Measurements from ENCODE around the gene TBXAS1. TPM values are rescaled to one million over a fixed set of nuclear protein-coding genes. Genes with fewer than 3 reads are reported as not detected.

The TBXAS1 gene
- total RNA-seq, 2 donors from 2014 or later = 30.1 to 66.6 TPM

DNA sequence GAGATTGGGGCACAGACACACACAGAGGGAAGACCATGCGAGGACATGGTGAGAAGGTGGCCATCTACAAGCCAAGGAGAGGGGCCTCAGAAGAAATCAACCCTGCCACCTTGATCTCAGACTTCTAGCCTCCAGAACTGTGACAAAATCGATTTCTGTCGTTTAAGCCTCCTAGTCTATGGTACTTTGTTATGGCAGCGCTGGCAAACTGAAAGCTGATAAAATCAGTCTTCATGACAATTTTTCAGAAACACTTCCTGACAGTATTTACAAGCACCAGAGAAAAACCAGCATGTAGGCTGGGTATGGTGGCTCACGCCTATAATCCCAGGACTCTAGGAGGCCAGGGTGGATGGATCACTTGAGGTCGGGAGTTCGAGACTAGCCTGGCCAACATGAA is 229.5 kb downstream of the TBXAS1 start:
- H3K4me1 ChIP-seq (ENCODE audit: control insufficient read depth in 1 of 2, low read depth in 2 of 2) = peaks cover 23 to 40% of the 10 kb centered on the region in 2 donors
- H3K4me3 ChIP-seq = no peak overlapping the region
- H3K27me3 ChIP-seq (replicated peaks; ENCODE audit: insufficient read depth) = no peaks in the 10 kb centered on the region
- DNase-seq (ENCODE audit: low spot score) (no peak), ATAC-seq (ENCODE audit: insufficient number of reproducible peaks, low FRiP score, low read depth) (no peak)
- no peaks in the 10 kb centered on the region for H3K9me3 ChIP-seq
- TF ChIP-seq, protein P1, sequence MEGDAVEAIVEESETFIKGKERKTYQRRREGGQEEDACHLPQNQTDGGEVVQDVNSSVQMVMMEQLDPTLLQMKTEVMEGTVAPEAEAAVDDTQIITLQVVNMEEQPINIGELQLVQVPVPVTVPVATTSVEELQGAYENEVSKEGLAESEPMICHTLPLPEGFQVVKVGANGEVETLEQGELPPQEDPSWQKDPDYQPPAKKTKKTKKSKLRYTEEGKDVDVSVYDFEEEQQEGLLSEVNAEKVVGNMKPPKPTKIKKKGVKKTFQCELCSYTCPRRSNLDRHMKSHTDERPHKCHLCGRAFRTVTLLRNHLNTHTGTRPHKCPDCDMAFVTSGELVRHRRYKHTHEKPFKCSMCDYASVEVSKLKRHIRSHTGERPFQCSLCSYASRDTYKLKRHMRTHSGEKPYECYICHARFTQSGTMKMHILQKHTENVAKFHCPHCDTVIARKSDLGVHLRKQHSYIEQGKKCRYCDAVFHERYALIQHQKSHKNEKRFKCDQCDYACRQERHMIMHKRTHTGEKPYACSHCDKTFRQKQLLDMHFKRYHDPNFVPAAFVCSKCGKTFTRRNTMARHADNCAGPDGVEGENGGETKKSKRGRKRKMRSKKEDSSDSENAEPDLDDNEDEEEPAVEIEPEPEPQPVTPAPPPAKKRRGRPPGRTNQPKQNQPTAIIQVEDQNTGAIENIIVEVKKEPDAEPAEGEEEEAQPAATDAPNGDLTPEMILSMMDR (IDR thresholded peaks at IDR 0.05) = no peak
- H3K36me3 ChIP-seq = no peaks in the 10 kb centered on the region
- H3K27ac ChIP-seq = peak overlapping the region; percentile 23 to 88

DNA sequence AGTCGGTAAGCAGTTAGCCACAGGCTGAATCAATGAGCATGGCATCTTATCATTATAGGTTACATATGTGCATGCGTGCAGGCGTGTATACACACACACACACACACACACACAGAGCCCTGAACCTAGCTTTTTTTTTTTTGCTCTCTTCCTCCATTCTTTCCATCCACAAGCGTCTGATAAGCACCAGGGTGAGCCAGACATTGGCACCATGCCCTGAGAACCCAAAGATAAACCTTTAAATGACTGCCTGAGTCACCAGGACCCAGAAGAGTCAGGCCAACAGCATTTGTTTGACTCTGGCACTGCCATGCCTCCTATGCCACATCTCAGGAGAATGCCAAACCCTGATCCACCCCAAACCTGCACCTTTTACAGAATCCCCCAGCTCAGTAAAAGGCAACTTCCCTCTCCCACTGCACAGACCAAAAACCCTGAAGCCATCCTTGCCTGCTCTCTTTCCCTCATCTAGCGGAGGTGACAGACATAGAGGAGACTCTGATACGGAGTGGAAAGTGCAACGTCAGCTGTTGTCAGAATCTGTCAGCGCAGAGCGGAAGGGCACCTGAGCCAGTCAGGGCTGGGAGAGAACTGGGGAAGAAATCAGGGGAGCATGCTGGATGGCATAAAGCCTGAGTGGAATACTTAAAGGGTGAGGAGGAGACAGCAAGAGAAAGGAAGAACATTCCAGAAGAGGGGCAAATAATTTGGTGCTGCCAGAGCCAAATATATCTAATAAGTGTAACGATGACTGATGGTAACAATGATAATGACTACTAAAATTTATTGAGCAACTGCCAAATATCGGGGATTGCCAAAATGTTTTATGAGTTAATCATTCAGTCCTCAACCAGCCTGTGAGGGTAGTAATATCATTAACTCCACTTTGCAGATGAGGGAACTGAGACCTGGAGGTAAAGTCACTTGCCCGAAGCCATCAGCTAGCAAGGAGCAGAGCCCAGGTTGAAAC is 230.5 kb downstream of the TBXAS1 start:
- Histone ChIP-seq H3K27ac (peak overlapping the region in 1 of 2 donors; percentile 88), H3K4me3 (peak overlapping the region; percentile 43), H3K4me1 (ENCODE audit: control insufficient read depth in 1 of 2, low read depth in 2 of 2) (peaks cover 23 to 40% of the 10 kb centered on the region in 2 donors), H3K9me3 (no peaks in the 10 kb centered on the region), H3K27me3 (replicated peaks; ENCODE audit: insufficient read depth) (no peaks in the 10 kb centered on the region), H3K36me3 (no peaks in the 10 kb centered on the region)
- ATAC-seq (ENCODE audit: insufficient number of reproducible peaks, low FRiP score, low read depth) (peak; percentile 80), DNase-seq (ENCODE audit: low spot score) (peak; percentile 82)
- TF ChIP-seq, protein P1 (IDR thresholded peaks at IDR 0.05) = no peak

DNA sequence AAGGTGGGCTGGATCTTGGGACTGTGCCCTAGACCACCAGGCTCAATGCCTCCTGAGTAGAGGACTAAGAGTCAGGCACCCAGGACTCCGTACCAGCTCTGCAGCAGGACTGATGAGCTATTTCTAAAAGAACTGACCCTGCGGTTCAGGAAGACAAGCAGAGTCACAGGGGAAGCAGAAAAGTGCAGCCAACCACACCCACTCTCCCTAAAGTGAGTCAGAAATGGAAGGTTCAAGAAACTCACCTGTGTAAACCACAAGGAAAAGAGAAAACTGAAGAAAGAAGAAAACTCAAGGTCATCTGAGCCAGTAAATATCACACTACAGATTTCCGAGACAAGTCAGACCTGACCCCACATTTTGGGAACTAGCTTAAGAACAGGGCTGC is 231.2 kb downstream of the TBXAS1 start:
- Histone ChIP-seq H3K9me3 (no peaks in the 10 kb centered on the region), H3K27ac (peak overlapping the region; percentile 7 to 88), H3K36me3 (no peaks in the 10 kb centered on the region), H3K4me3 (peak overlapping the region; percentile 90), H3K4me1 (ENCODE audit: control insufficient read depth in 1 of 2, low read depth in 2 of 2) (peaks cover 23 to 40% of the 10 kb centered on the region in 2 donors), H3K27me3 (replicated peaks; ENCODE audit: insufficient read depth) (no peaks in the 10 kb centered on the region)
- no peak for ATAC-seq (ENCODE audit: insufficient number of reproducible peaks, low FRiP score, low read depth)
- TF ChIP-seq, protein P1 (IDR thresholded peaks at IDR 0.05) = no peak
- no peak for DNase-seq (ENCODE audit: low spot score)

DNA sequence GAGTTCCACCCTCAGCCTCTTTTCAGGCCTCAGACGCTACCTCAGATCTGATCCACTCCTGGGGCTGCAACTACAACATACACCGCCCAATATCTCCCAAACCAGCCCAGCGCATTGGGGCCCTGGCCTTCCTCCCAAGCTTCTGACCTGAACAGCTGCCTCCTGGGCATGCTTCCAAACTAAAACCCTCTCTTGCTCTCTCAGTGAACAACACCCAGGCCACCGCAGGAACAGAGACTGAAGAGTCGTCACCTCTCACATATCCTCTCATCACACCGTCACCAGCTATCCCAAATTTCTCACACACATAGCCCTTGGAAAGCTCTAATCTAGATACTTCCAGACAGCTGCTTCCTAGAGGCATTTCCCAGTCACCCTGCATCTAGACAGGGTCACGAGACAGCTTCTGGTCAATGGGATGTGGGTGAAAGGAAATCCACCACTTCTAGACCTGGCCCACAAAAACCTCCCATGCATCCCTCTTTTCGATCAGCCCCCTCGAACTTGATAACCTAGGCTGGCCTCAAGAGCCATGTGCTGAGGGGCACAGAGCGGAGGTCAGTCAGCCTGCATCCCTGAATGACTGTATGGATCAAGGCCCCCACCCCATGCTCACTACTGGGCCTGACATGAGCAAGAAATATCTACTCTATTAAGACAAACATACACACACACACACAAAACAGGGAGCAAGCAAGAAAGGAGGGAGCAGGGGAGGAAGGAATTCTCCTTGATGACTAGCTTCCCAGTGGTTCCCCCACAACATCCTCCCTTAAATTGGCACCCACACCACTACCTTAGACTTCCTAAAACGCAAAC is 231.9 kb downstream of the TBXAS1 start:
- peaks cover 23 to 40% of the 10 kb centered on the region in 2 donors for H3K4me1 ChIP-seq (ENCODE audit: control insufficient read depth in 1 of 2, low read depth in 2 of 2)
- no peak for ATAC-seq (ENCODE audit: insufficient number of reproducible peaks, low FRiP score, low read depth)
- H3K27ac ChIP-seq = peak overlapping the region; percentile 7 to 88
- H3K36me3 ChIP-seq = no peaks in the 10 kb centered on the region
- H3K4me3 ChIP-seq = peak overlapping the region; percentile 90
- H3K27me3 ChIP-seq (replicated peaks; ENCODE audit: insufficient read depth) = no peaks in the 10 kb centered on the region
- no peaks in the 10 kb centered on the region for H3K9me3 ChIP-seq
- TF ChIP-seq, protein P1 (IDR thresholded peaks at IDR 0.05) = no peak
- DNase-seq (ENCODE audit: low spot score) = no peak

DNA sequence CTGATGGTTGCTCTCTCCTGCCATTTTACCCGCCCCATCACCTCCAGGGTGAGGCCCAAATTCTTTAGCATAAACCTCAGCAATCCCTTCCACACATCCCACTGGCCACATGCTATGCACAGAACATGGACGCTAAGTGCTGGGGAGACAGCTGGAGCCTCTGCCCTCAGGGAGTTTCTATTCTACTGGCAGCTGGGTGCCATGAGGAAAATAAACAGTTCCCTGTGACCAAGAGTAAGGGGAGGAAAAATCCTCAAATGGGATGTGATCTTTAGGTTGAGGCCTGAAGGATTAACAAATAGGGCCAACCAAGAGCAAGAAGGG is 232.5 kb downstream of the TBXAS1 start:
- H3K27me3 ChIP-seq (replicated peaks; ENCODE audit: insufficient read depth) = no peaks in the 10 kb centered on the region
- peak overlapping the region; percentile 88 to 92 for H3K27ac ChIP-seq
- no peak for DNase-seq (ENCODE audit: low spot score)
- H3K4me1 ChIP-seq (ENCODE audit: control insufficient read depth in 1 of 2, low read depth in 2 of 2) = peaks cover 23 to 40% of the 10 kb centered on the region in 2 donors
- H3K4me3 ChIP-seq = peak overlapping the region; percentile 90
- TF ChIP-seq, protein P1 (IDR thresholded peaks at IDR 0.05) = no peak
- H3K9me3 ChIP-seq = peaks cover 2% of the 10 kb centered on the region
- H3K36me3 ChIP-seq = no peaks in the 10 kb centered on the region
- ATAC-seq (ENCODE audit: insufficient number of reproducible peaks, low FRiP score, low read depth) = no peak

Data from thoracic aorta (tissue), 2 donors.